Neural crest cell (in vitro differentiated cells): ENCODE data around the gene ZNF8. TPM values are rescaled to one million over a fixed set of nuclear protein-coding genes. Genes with fewer than 3 reads are reported as not detected.

Source experiments
- DNase-seq: peaks from one replicate; pipeline ENCODE4 v3.0.0; 2021; ENCODE audit warnings: low read depth, mixed read lengths, low spot score
- H3K27ac Mint-ChIP-seq: one replicate; pipeline ENCODE4 v1.8.0; 2021; ENCODE audit warnings: mild to moderate bottlenecking, mixed read lengths; ENCODE audit not compliant: unreplicated experiment
- H3K27me3 Mint-ChIP-seq: 2 replicates; pipeline ENCODE4 v1.8.0; 2021; ENCODE audit warnings: low read depth, mild to moderate bottlenecking, mixed read lengths
- H3K36me3 Mint-ChIP-seq: 2 replicates; pipeline ENCODE4 v1.8.0; 2021; ENCODE audit warnings: low read depth, mild to moderate bottlenecking, mixed read lengths
- H3K4me1 Mint-ChIP-seq: 2 replicates; pipeline ENCODE4 v1.8.0; 2021; ENCODE audit warnings: mixed read lengths
- H3K4me3 Mint-ChIP-seq: one replicate; pipeline ENCODE4 v1.8.0; 2021; ENCODE audit warnings: mild to moderate bottlenecking, mixed read lengths
- H3K9me3 Mint-ChIP-seq: 2 replicates; pipeline ENCODE4 v1.8.0; 2021; ENCODE audit warnings: mixed read lengths
- CTCF ChIP-seq: fragments of 200-600 bp; sonication (generic); conservative IDR thresholded peaks from 2 replicates; pipeline ENCODE4 v1.5.0; 2021; ENCODE audit warnings: antibody characterized with exemption, mild to moderate bottlenecking
- total RNA-seq: library from RNA; stranded (reverse); gene quantifications from 2 replicates; pipeline ENCODE4 v1.2.1, GENCODE V29; 2021

ZNF8 gene
- total RNA-seq, 1 donor from 2014 or later: 20.0 TPM

DNA sequence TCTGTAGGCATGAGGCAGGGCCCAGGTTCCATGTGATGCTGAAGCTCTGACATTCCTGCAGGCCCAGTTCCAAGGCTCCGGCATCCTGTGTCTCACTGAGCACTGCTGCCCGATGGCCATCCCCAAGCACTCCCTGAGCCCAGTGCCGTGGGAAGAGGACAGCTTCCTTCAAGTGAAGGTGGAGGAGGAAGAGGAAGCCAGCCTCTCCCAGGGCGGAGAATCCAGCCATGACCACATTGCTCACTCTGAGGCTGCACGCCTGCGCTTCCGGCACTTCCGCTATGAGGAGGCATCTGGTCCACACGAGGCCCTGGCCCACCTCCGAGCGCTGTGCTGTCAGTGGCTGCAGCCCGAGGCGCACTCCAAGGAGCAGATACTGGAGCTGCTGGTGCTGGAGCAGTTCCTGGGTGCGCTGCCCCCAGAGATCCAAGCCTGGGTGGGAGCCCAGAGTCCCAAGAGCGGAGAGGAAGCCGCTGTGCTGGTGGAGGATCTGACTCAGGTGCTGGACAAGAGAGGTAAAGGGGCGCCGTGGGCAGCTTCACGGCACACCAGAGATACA, 56.0 kb downstream of the ZNF8 start:
- TF ChIP-seq CTCF: no peak
- Mint-ChIP-seq H3K36me3 (peaks cover 17% of the 10 kb centered on the region), H3K27me3 (no peaks in the 10 kb centered on the region), H3K4me3 (no peak overlapping the region), H3K27ac (no peak overlapping the region), H3K9me3 (no peaks in the 10 kb centered on the region), H3K4me1 (peaks cover 4% of the 10 kb centered on the region)
- no peak for DNase-seq

DNA sequence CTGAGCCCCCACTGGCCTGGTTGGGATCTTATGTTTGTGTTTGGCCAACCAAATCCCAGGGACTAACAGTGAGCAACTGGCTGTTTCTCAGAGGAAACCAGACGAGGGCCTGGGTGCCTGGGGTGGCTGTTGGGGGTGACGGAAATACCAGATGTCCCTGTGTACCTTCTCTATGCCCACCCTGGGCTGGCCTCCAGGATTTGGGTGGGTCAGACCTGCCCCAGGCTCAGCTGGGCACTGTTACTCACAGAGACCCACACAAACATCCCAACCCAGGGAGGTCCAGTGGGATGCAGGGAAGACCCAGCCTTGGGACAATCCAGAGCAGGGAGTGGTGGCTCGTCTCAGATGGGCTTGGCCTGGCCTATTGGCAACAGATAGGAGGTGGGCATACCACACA, 56.9 kb downstream of the ZNF8 start:
- Mint-ChIP-seq H3K27ac (no peak overlapping the region), H3K4me3 (no peak overlapping the region), H3K4me1 (no peaks in the 10 kb centered on the region), H3K36me3 (peaks cover 21% of the 10 kb centered on the region), H3K9me3 (no peaks in the 10 kb centered on the region), H3K27me3 (no peaks in the 10 kb centered on the region)
- no peak for DNase-seq
- TF ChIP-seq CTCF: no peak

GRCh38 chr19:58336216-58336615, 57.5 kb downstream of the ZNF8 start:
- Mint-ChIP-seq H3K9me3 (no peaks in the 10 kb centered on the region), H3K36me3 (peaks cover 22% of the 10 kb centered on the region), H3K27me3 (no peaks in the 10 kb centered on the region), H3K4me1 (no peaks in the 10 kb centered on the region), H3K27ac (peak overlapping the region; percentile 50), H3K4me3 (no peak overlapping the region)
- DNase-seq: no peak
- no peak for TF ChIP-seq CTCF

DNA sequence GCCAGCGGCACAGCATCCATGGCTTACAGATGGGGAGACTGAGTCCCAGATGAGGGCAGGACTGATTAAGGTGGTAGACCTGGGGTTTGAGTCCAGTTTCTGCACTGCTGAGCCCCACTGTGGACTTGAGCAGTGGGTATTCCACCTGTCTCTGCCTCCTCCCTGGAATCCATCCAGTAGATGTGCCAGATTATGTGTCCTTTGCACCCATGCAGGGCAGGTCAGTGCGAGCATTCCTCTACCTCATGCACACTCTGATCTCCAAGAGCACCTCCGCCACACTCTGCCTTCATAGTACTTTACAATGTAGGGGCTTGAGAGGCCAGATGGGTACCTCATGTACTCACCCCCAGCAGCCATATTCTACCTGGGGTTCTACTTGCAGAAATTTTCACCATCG, 58.1 kb downstream of the ZNF8 start:
- H3K9me3 Mint-ChIP-seq: no peaks in the 10 kb centered on the region
- H3K27ac Mint-ChIP-seq: no peak overlapping the region
- H3K4me3 Mint-ChIP-seq: no peak overlapping the region
- H3K4me1 Mint-ChIP-seq: no peaks in the 10 kb centered on the region
- H3K27me3 Mint-ChIP-seq: no peaks in the 10 kb centered on the region
- no peak for DNase-seq
- peaks cover 24% of the 10 kb centered on the region for H3K36me3 Mint-ChIP-seq
- TF ChIP-seq CTCF: no peak

DNA sequence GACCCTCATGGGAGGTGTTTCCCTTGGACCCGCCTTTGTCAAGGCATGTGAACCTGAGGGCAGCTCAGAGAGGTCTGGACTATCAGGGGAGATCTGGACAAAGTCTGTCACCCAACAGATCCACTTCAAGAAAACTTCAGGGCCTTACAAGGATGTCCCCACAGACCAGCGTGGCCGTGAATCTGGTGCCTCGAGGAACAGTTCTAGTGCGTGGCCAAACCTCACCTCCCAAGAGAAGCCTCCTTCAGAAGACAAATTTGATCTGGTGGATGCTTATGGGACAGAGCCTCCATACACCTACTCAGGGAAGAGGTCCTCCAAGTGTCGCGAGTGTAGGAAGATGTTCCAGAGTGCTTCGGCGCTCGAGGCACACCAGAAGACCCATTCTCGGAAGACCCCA, 59.6 kb downstream of the ZNF8 start:
- no peak for DNase-seq
- Mint-ChIP-seq H3K4me1 (no peaks in the 10 kb centered on the region), H3K4me3 (no peak overlapping the region), H3K36me3 (peaks cover 27% of the 10 kb centered on the region), H3K27me3 (no peaks in the 10 kb centered on the region), H3K27ac (no peak overlapping the region), H3K9me3 (no peaks in the 10 kb centered on the region)
- no peak for TF ChIP-seq CTCF
